ENCODE results near the gene ACKR3.

ACKR3 gene

DNA sequence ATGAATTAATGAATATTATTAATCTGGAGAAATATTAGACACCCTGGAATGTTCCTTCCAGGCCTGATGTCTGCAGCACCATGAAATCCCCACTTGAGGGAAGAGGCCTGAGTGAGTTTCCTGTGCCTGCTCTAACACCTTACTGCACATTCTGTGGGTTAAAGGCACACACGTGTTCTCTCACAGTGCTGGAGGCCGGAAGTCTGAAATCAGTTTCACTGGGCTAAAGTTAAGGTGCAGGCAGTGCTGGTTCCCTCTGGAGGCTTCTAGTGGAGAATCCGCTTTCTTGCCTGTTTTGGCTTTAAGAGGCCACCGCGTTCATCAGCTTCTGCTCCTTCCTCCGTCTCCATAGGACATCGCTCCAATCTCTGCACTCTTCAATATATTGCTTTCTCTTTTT, 48.7 kb downstream of the ACKR3 start:
- peak; percentile 49 for DNase-seq (ENCODE audit: low read depth)
- TF ChIP-seq CTCF (IDR thresholded peaks at IDR 0.05; ENCODE audit: insufficient read depth, low read depth, low read length, missing control alignments): no peak

DNA sequence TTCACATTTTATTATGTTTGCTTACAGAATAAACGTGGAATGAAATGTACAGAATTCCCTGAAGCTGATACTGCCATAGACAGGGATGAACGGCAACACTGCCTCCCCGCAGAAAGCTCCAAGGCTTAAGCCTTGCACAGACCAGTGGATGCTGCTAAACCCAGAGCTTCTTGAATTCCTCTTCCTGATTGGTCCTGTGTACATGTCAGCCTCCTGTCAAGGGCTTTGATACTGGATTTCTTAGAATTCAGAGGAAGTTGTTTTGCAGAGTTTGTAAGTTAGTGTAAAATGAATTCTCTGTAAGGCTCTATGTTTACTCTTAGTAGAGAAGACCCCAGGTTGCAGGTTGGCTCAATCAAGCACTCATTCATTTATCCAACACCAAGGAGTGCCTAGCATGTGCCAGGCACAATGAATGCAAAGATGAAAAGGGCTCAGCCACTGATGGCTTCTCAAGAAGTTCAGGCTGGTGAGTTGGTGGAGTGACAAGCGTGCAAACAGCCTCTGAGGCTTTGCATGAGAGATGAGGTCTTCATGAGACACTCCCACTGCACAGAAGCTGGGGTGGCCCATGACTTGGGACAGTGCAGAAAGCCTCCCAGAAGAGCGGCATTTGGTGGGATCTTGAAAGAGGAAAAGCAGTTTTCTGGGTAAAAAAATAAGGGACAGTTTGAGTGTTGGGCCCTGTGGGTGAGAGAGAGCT, 50.4 kb downstream of the ACKR3 start:
- no peak for TF ChIP-seq CTCF (IDR thresholded peaks at IDR 0.05; ENCODE audit: insufficient read depth, low read depth, low read length, missing control alignments)
- no peak for DNase-seq (ENCODE audit: low read depth)
- H3K4me3 ChIP-seq (ENCODE audit: low read depth, low read length): no peak overlapping the region

More for the DNA sequence above, 48.7 kb downstream of the ACKR3 start:
- no peak overlapping the region for H3K4me3 ChIP-seq (ENCODE audit: low read depth, low read length)

- no peak for DNase-seq (ENCODE audit: low read depth)
Measured at GRCh38 chr2:236621786-236622185, 52.2 kb downstream of the ACKR3 start.

DNA sequence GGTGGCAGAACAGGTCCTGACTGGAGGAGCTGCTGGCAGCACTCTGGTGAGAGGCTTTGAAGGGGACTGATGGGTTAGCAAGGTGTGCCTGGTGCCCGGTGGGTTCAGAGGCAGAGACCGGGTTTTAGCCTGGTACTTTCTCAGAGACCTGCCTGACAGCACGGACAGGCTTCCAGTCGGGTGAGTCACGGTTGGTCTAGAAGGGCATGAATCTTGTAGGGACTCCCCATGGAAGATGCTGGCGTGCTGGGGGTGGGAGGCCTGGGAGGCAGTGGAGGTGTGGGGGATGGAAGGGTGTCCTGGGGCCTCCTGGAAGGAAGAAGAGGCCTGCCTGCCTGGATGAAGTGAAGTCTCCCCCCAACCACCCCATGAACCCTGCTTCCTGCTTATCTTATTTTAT, 52.6 kb downstream of the ACKR3 start:
- no peak for TF ChIP-seq CTCF (IDR thresholded peaks at IDR 0.05; ENCODE audit: insufficient read depth, low read depth, low read length, missing control alignments)

More at GRCh38 chr2:236621786-236622185, 52.2 kb downstream of the ACKR3 start:
- no peak overlapping the region for H3K4me3 ChIP-seq (ENCODE audit: low read depth, low read length)
- no peak for TF ChIP-seq CTCF (IDR thresholded peaks at IDR 0.05; ENCODE audit: insufficient read depth, low read depth, low read length, missing control alignments)

DNA sequence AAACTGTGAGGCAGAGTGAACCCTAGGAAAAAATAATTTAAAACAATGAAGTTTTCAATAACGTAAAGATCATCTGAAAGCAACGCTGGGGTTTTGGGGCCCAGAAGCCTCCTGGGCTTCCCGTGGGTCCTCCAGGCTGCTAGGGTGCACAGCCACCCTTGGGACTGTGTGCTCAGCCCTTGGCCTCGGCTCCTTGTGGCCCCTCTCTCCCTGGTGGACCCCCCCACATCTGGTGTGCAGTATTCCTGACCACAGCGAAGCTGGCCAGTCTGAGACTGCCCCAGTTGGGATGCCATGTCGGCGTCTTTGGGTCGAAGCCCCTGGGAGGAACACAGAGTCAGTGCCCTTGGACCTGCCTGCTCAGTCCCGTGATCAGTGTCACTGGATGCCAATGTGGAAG, 53.0 kb downstream of the ACKR3 start:
- TF ChIP-seq CTCF (IDR thresholded peaks at IDR 0.05; ENCODE audit: insufficient read depth, low read depth, low read length, missing control alignments): no peak
- no peak for DNase-seq (ENCODE audit: low read depth)
- no peak overlapping the region for H3K4me3 ChIP-seq (ENCODE audit: low read depth, low read length)

More for the DNA sequence above, 52.6 kb downstream of the ACKR3 start:
- DNase-seq (ENCODE audit: low read depth): no peak
- H3K4me3 ChIP-seq (ENCODE audit: low read depth, low read length): no peak overlapping the region

GRCh38 chr2:236623816-236624215, 54.2 kb downstream of the ACKR3 start:
- no peak for TF ChIP-seq CTCF (IDR thresholded peaks at IDR 0.05; ENCODE audit: insufficient read depth, low read depth, low read length, missing control alignments)
- H3K4me3 ChIP-seq (ENCODE audit: low read depth, low read length): no peak overlapping the region
- DNase-seq (ENCODE audit: low read depth): no peak

DNA sequence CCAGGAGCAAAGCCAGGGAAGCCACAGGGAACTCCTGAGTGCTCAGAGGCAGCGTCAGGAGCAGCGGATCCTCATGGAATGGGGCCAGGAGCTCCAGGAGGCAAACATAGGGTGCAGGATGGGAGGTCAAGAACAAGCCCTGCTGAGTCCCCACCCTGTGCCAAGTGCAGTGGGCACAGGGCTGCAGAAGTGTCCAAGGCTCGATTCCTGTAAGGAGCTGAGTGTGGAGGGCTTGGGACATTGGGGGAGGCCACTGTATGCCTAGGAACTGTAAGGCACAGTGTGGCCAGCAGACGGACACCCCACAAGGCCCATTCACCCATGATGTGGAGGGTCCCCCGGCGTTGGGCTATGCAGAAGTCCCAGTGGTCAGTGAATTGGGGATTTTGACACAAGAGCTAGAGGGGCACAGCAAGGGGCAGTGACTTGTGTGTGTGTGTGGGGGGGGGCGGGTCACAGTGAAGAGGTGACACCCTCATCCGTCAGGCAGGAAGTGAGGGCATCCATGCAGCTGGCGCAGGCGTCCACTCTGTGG, 55.6 kb downstream of the ACKR3 start:
- DNase-seq (ENCODE audit: low read depth): no peak
- no peak for TF ChIP-seq CTCF (IDR thresholded peaks at IDR 0.05; ENCODE audit: insufficient read depth, low read depth, low read length, missing control alignments)
- H3K4me3 ChIP-seq (ENCODE audit: low read depth, low read length): no peak overlapping the region

Measured in GM12865 (cell line).